PC-3 (cell line): ENCODE data around the gene CENPB. TPM values are rescaled to one million over a fixed set of nuclear protein-coding genes. Genes with fewer than 3 reads are reported as not detected.

ENCODE experiments used
- ATAC-seq: fragments of 200-7000 bp; cut with Tn5 transposase; 2 replicates; pipeline ENCODE4 v1.9.1; 2020; ENCODE audit warnings: mild to moderate bottlenecking, moderate library complexity
- BruUV-seq: library from RNA; stranded (reverse); fragments of 400-500 nt; replicated peaks from 2 replicates; lab custom pipeline; 2021; lab: Mats Ljungman, UMichigan
- CTCF ChIA-PET: fragments of 300-600 bp; sonication (Branson Sonifier 250); formaldehyde crosslinking; loops from one replicate; lab custom pipeline; 2022; ENCODE audit warnings: antibody characterized with exemption; lab: Charles Lee
- POLR2A ChIA-PET: fragments of 300-600 bp; sonication (Branson Sonifier 250); formaldehyde crosslinking; loops from one replicate; lab custom pipeline; 2022; ENCODE audit warnings: antibody characterized with exemption; ENCODE audit not compliant: unreplicated experiment; lab: Charles Lee
- DNase-seq: peaks from one replicate; pipeline ENCODE4 v3.0.0-alpha.2; 2015
- H2AFZ ChIP-seq: fragments of 300-600 bp; sonication (generic); 2 replicates; pipeline ENCODE4 v1.6.0; 2016; ENCODE audit warnings: antibody characterized with exemption, low read length
- H3F3A ChIP-seq: fragments of 300-600 bp; sonication (generic); one replicate; pipeline ENCODE4 v1.6.0; 2017; ENCODE audit warnings: antibody characterized with exemption, low read length, control low read depth, mild to moderate bottlenecking; ENCODE audit not compliant: unreplicated experiment
- H3K27ac ChIP-seq: fragments of 300-600 bp; sonication (generic); 2 replicates; pipeline ENCODE4 v1.5.1; 2016; ENCODE audit warnings: mild to moderate bottlenecking, low read length
- H3K27me3 ChIP-seq: fragments of 300-600 bp; sonication (generic); 2 replicates; pipeline ENCODE4 v1.6.1; 2016; ENCODE audit warnings: low read length, mixed read lengths
- H3K36me3 ChIP-seq: fragments of 300-600 bp; sonication (generic); 2 replicates; pipeline ENCODE4 v1.6.1; 2016; ENCODE audit warnings: low read depth, mixed run types, low read length, mixed read lengths
- H3K4me1 ChIP-seq: fragments of 300-600 bp; sonication (generic); 2 replicates; pipeline ENCODE4 v1.5.1; 2016; ENCODE audit warnings: low read length; ENCODE audit not compliant: insufficient read depth
- H3K4me2 ChIP-seq: fragments of 300-600 bp; sonication (generic); 2 replicates; pipeline ENCODE4 v1.6.0; 2016; ENCODE audit warnings: low read length
- H3K4me3 ChIP-seq: fragments of 300-600 bp; sonication (generic); 2 replicates; pipeline ENCODE4 v1.5.1; 2016; ENCODE audit warnings: mild to moderate bottlenecking, low read length, mixed read lengths
- H3K79me2 ChIP-seq: fragments of 300-600 bp; sonication (generic); 2 replicates; pipeline ENCODE4 v1.6.1; 2017; ENCODE audit warnings: low read length, mixed read lengths
- H3K9ac ChIP-seq: fragments of 300-600 bp; sonication (generic); 2 replicates; pipeline ENCODE4 v1.6.0; 2016; ENCODE audit warnings: mild to moderate bottlenecking, low read length
- H3K9me2 ChIP-seq: fragments of 300-600 bp; sonication (generic); replicated peaks from 2 replicates; pipeline ENCODE4 v1.6.1; 2016; ENCODE audit warnings: mixed run types, low read length, mixed read lengths
- H3K9me3 ChIP-seq: fragments of 300-600 bp; sonication (generic); 2 replicates; pipeline ENCODE4 v1.6.1; 2016; ENCODE audit warnings: low read length, mixed read lengths
- H4K20me1 ChIP-seq: fragments of 300-600 bp; sonication (generic); 2 replicates; pipeline ENCODE4 v1.6.1; 2016; ENCODE audit warnings: low read length, mixed read lengths
- CTCF ChIP-seq: fragments of 300-600 bp; sonication (generic); conservative IDR thresholded peaks from 2 replicates; pipeline ENCODE4 v1.5.1; 2017; ENCODE audit warnings: antibody characterized with exemption, low read depth, mild to moderate bottlenecking, low read length
- EZH2 ChIP-seq: fragments of 300-600 bp; sonication (generic); IDR thresholded peaks from one replicate; pipeline ENCODE4 v1.6.1; 2017; ENCODE audit warnings: antibody characterized with exemption, mild to moderate bottlenecking, low read length; ENCODE audit not compliant: unreplicated experiment
- EZH2phosphoT487 ChIP-seq: fragments of 300-600 bp; sonication (generic); IDR thresholded peaks from 2 replicates; pipeline ENCODE4 v1.6.1; 2018; ENCODE audit warnings: mild to moderate bottlenecking, antibody characterized with exemption, low read length, borderline replicate concordance
- intact Hi-C: fragments of 100-400 bp; cut with micrococcal nuclease; formaldehyde crosslinking; loops from 2 replicates; pipeline ENCODE4 v1.9.0; 2023
- total RNA-seq: library from RNA; depleted of rRNA; stranded (reverse); fragments of >200 nt; gene quantifications from 2 replicates; pipeline ENCODE4 v1.2.3, GENCODE V29; 2014

Gene CENPB
- total RNA-seq, 1 experiment from 2014 or later = 213 TPM

- Histone ChIP-seq H3K9ac (no peak within 1 kb of the TSS), H3K27ac (no peak within 1 kb of the TSS)
- peak; percentile 78 for ATAC-seq
Observed at GRCh38 chr20:3781153-3781910, 5.2 kb downstream of the CENPB start, which contains the start of gene SPEF1. Gene SPEF1, minus strand, starts transcription at chr20:3781448. Its CDS starts 161 bp downstream, at chr20:3781287.

GRCh38 chr20:3778976-3779375, 7.6 kb downstream of the CENPB start:
- H3K4me3 ChIP-seq = no peak overlapping the region
- H3K9ac ChIP-seq = no peak overlapping the region
- H4K20me1 ChIP-seq = peaks cover 11% of the 10 kb centered on the region
- H3K9me3 ChIP-seq = no peaks in the 10 kb centered on the region
- no peaks in the 10 kb centered on the region for H3K36me3 ChIP-seq
- no peak overlapping the region for H2AFZ ChIP-seq
- BruUV-seq = no TSS peak
- intact Hi-C loops = no loop called here
- no peak overlapping the region for H3K27ac ChIP-seq
- peaks cover 17% of the 10 kb centered on the region; the same call in 1 of the 2 replicates for H3K4me1 ChIP-seq
- H3K9me2 ChIP-seq = no peaks in the 10 kb centered on the region
- ATAC-seq (no peak), DNase-seq (no peak)
- no peaks in the 10 kb centered on the region for H3K27me3 ChIP-seq
- TF ChIP-seq EZH2phosphoT487 (no peak), CTCF (no peak), EZH2 (no peak)
- POLR2A ChIA-PET = interaction anchor here (0.9 kb wide), 1 partner anchor 10 kb away, joined by 3 read pairs; no protein-coding TSS in a partner anchor
- no peak overlapping the region for H3K4me2 ChIP-seq
- CTCF ChIA-PET = no interaction called here
- H3K79me2 ChIP-seq = peaks cover 8% of the 10 kb centered on the region
- peaks cover 12% of the 10 kb centered on the region for H3F3A ChIP-seq

More at GRCh38 chr20:3781153-3781910, 5.2 kb downstream of the CENPB start, which contains the start of gene SPEF1:
- Histone ChIP-seq H3K36me3 (0 out of 2 replicates have a peak, but pooled peaks cover 3% of the 10 kb centered on the region), H3K9me3 (no peaks in the 10 kb centered on the region), H3K79me2 (peaks cover 31% of the 10 kb centered on the region), H4K20me1 (peaks cover 28% of the 10 kb centered on the region), H3K4me2 (peak within 1 kb of the TSS; percentile 90), H3K4me1 (peaks cover 32% of the 10 kb centered on the region), H3F3A (peaks cover 12% of the 10 kb centered on the region), H3K9me2 (no peaks in the 10 kb centered on the region), H2AFZ (peak within 1 kb of the TSS; percentile 69), H3K4me3 (peak within 1 kb of the TSS; percentile 73), H3K27me3 (no peaks in the 10 kb centered on the region)
- ChIA-PET POLR2A (interaction anchor here (0.6 to 1.5 kb wide), 4 partner anchors 13 to 161 kb away, joined by 3 to 10 read pairs (median 6); no protein-coding TSS in a partner anchor), CTCF (interaction anchor here (0.6 to 1.6 kb wide), 10 partner anchors 11 to 110 kb away, joined by 3 to 18 read pairs (median 4); partner anchors contain the start of gene ADISSP)
- TF ChIP-seq CTCF = peak; percentile 91
- no peak for TF ChIP-seq EZH2phosphoT487
- TF ChIP-seq EZH2 = no peak
- no TSS peak for BruUV-seq
- intact Hi-C loops = loop anchor here (1.0 kb wide), 2 partner anchors 28 to 65 kb away; no protein-coding TSS in a partner anchor
- peak; percentile 98 for DNase-seq
